ENCODE data around the gene PPAN. TPM values are rescaled to one million over a fixed set of nuclear protein-coding genes. Genes with fewer than 3 reads are reported as not detected.

The PPAN gene
- total RNA-seq, 5 donors from 2014 or later (not counting 1 experiment from before 2014, with no cell fraction given): 89.3 to 140 (median 123) TPM

DNA sequence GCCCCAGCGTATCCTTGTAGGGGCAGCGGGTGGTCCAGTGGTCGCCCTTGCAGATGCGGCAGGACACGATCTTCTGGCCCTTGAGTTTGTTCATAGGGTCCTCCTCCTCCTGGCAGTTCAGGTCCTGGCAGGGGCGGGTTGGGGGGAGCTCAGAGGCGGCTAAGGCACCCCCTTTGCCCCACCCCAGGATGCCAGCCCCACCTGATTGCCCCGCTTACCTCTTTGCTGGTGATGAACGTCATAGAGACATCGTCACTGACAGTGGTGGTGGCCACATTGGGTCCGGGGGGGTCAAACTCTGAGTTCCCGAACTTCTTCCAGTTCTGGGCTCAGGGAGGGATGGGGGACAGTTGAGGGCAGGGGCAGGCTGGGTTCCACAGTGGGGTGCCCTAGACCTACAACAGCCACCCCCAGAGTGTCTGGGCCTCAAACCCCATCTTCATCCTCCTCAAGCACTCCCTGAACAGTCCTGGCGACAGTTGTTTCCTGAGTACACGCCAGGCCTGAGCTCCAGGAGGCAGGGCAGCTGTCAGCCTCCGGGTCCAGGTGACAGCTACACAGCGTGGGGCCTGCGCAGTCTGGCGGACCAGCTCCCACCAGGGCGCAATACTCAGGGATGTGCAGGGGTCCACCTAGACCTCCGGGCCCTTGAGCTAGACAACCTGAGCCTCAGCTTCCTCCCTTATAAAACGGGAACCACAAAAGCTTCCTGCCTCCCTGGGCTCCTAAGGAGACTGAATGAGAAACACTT lies 10.9 kb downstream of the PPAN start:
- peak overlapping the region in 1 of 3 donors; percentile 18 for H3K4me3 Mint-ChIP-seq
- no peak for DNase-seq
- no peaks in the 10 kb centered on the region for H3K27me3 Mint-ChIP-seq
- ATAC-seq (replicated peaks in 1 of 4): no peak
- H3K36me3 ChIP-seq (ENCODE audit: control insufficient read depth in 2 of 2, extremely low read depth in 1 of 2, insufficient read depth in 1 of 2, low read length in 1 of 2): peaks cover 20 to 51% of the 10 kb centered on the region in 2 donors
- peaks cover 12 to 79% of the 10 kb centered on the region in 2 experiments for H3K4me1 ChIP-seq (ENCODE audit: control insufficient read depth in 1 of 2, extremely low read depth in 1 of 2, insufficient read depth in 2 of 2, low read length in 2 of 2)
- ChIA-PET CTCF (interaction anchor here (0.6 to 2.1 kb wide), 5 partner anchors 9 to 142 kb away, joined by 3 to 5 read pairs (median 3); partner anchors contain the start of gene PPAN (in 1 of the 2)), POLR2A (no interaction called here)
- H3K27ac ChIP-seq (ENCODE audit: low read length): no peak overlapping the region
- no peak overlapping the region for H3K4me3 ChIP-seq (ENCODE audit: control insufficient read depth in 1 of 2, extremely low read depth in 1 of 2, low read length in 1 of 2)
- H3K9me3 Mint-ChIP-seq: no peaks in the 10 kb centered on the region
- H3K9me3 ChIP-seq: no peaks in the 10 kb centered on the region
- no peaks in the 10 kb centered on the region for H3K27me3 ChIP-seq (replicated peaks in 1 of 2; ENCODE audit: control insufficient read depth in 2 of 2, extremely low read depth in 1 of 2, insufficient read depth in 2 of 2, low read length in 1 of 2)
- peak overlapping the region in 1 of 2 donors; percentile 48 for H3K27ac Mint-ChIP-seq
- peaks cover 23% of the 10 kb centered on the region for H3K36me3 Mint-ChIP-seq
- WGBS (ENCODE audit: insufficient coverage): 91% methylated on average over 14 of the region's 21 CpGs
- H3K4me1 Mint-ChIP-seq: peaks cover 35 to 51% (median 44%) of the 10 kb centered on the region in 3 donors

DNA sequence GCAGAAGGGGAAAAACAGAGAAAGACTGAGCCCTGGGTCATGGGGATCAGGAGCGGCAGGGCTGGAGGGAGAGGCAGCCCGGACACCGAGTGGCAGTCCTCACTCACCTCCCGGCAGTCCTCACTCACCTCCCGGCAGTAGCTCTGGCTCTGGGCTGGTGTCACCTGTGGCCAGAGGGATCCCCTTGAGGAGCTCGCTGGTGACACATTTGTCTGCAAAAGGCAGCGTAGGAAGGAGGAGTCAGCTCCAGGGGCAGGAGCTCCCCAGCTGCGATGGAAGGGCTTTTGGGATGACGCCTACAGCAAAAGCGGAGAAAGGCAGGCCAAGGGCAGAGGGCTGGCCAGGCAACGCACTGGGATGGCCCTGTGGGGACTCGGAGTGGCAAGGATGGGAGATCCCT lies 12.8 kb downstream of the PPAN start:
- ATAC-seq (replicated peaks in 1 of 4): no peak

DNA sequence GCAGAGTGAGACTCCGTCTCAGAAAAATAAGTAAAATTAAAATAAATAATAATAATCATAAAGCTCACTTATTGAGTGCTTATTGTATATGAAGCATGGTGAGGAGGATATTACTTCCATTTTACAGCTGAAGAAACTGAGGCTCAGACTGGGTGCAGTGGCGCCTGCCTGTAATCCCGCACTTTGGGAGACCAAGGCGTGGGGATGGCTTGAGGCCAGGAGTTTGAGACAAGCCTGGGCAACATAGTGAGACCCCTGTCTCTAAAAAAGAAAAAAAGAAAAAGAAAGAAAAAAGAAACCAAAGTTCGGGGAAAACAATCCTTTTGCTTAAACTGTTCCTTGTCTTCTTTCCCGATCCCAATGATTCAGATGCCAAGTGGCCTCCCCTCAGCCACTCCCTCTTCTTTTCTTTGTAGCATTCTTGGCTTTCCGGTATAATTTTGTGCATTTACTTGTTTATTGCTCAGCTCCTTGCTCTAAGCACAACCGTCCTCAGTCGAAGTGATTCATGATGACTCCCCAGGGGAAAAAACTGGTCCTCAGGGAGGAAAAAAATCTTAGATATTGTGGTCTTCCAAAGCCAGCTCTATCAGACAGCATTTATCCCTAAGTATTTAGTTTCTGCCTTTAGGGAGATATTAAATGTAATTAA lies 14.5 kb downstream of the PPAN start:
- Mint-ChIP-seq H3K4me1 (peaks cover 22 to 29% (median 28%) of the 10 kb centered on the region in 3 donors), H3K9me3 (no peaks in the 10 kb centered on the region), H3K36me3 (peaks cover 18% of the 10 kb centered on the region), H3K27ac (no peak overlapping the region), H3K27me3 (no peaks in the 10 kb centered on the region), H3K4me3 (peak overlapping the region in 1 of 3 donors; percentile 28)
- CTCF ChIA-PET: interaction anchor here (0.5 to 1.1 kb wide), 5 partner anchors 17 to 750 kb away, joined by 3 to 8 read pairs (median 4); no protein-coding TSS in a partner anchor
- WGBS (ENCODE audit: insufficient coverage): 96% methylated on average over 5 of the region's 9 CpGs
- no peak overlapping the region for H3K27ac ChIP-seq (ENCODE audit: low read length)
- no peak for ATAC-seq (replicated peaks in 1 of 4)
- POLR2A ChIA-PET: interaction anchor here (0.5 to 0.7 kb wide), 2 partner anchors 18 to 1426 kb away, joined by 3 to 5 read pairs; no protein-coding TSS in a partner anchor
- no peaks in the 10 kb centered on the region for H3K9me3 ChIP-seq
- peaks cover 10 to 45% of the 10 kb centered on the region in 2 experiments for H3K4me1 ChIP-seq (ENCODE audit: control insufficient read depth in 1 of 2, extremely low read depth in 1 of 2, insufficient read depth in 2 of 2, low read length in 2 of 2)
- H3K27me3 ChIP-seq (replicated peaks in 1 of 2; ENCODE audit: control insufficient read depth in 2 of 2, extremely low read depth in 1 of 2, insufficient read depth in 2 of 2, low read length in 1 of 2): no peaks in the 10 kb centered on the region
- DNase-seq: no peak
- peaks cover 17 to 33% of the 10 kb centered on the region in 2 donors for H3K36me3 ChIP-seq (ENCODE audit: control insufficient read depth in 2 of 2, extremely low read depth in 1 of 2, insufficient read depth in 1 of 2, low read length in 1 of 2)
- H3K4me3 ChIP-seq (ENCODE audit: control insufficient read depth in 1 of 2, extremely low read depth in 1 of 2, low read length in 1 of 2): no peak overlapping the region

More for the DNA sequence above, 12.8 kb downstream of the PPAN start:
- Mint-ChIP-seq H3K4me3 (peak overlapping the region; percentile 89 to 91 (median 90)), H3K27me3 (no peaks in the 10 kb centered on the region), H3K27ac (peak overlapping the region; percentile 87 to 92), H3K36me3 (peaks cover 23% of the 10 kb centered on the region), H3K4me1 (peaks cover 22 to 32% (median 30%) of the 10 kb centered on the region in 3 donors), H3K9me3 (no peaks in the 10 kb centered on the region)
- Histone ChIP-seq H3K4me1 (ENCODE audit: control insufficient read depth in 1 of 2, extremely low read depth in 1 of 2, insufficient read depth in 2 of 2, low read length in 2 of 2) (peaks cover 10 to 60% of the 10 kb centered on the region in 2 experiments), H3K27ac (ENCODE audit: low read length) (peak overlapping the region; percentile 25), H3K4me3 (ENCODE audit: control insufficient read depth in 1 of 2, extremely low read depth in 1 of 2, low read length in 1 of 2) (peak overlapping the region; percentile 72 to 97), H3K36me3 (ENCODE audit: control insufficient read depth in 2 of 2, extremely low read depth in 1 of 2, insufficient read depth in 1 of 2, low read length in 1 of 2) (peaks cover 18 to 48% of the 10 kb centered on the region in 2 donors), H3K9me3 (no peaks in the 10 kb centered on the region), H3K27me3 (replicated peaks in 1 of 2; ENCODE audit: control insufficient read depth in 2 of 2, extremely low read depth in 1 of 2, insufficient read depth in 2 of 2, low read length in 1 of 2) (no peaks in the 10 kb centered on the region)
- WGBS (ENCODE audit: insufficient coverage): 54% methylated on average over 11 of the region's 12 CpGs
- ChIA-PET CTCF (interaction anchor here in 1 of 2 donors (0.7 kb wide), 1 partner anchor 15 kb away, joined by 3 read pairs; no protein-coding TSS in a partner anchor), POLR2A (no interaction called here)
- no peak for DNase-seq

DNA sequence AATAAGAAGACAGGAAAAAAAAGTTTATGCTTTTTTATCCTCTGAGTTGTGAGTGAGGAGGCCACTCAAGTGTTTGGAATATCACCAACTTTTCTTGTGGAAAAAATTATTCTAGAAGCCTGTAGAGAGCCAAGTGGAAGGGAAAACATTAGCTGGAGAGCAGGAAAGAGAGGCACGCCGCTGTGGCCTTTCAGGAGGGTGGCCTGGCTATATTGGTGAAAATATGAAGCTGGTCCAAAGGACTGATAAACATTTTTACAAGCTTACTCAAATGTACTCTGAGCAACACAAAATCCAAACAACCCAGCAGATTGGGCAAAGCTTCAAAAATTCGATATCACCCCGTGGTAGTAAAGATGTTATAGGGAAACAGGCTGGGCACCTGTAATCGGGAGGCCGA lies 15.9 kb downstream of the PPAN start:
- Histone ChIP-seq H3K27me3 (replicated peaks in 1 of 2; ENCODE audit: control insufficient read depth in 2 of 2, extremely low read depth in 1 of 2, insufficient read depth in 2 of 2, low read length in 1 of 2) (no peaks in the 10 kb centered on the region), H3K4me1 (ENCODE audit: control insufficient read depth in 1 of 2, extremely low read depth in 1 of 2, insufficient read depth in 2 of 2, low read length in 2 of 2) (peaks cover 10 to 31% of the 10 kb centered on the region in 2 experiments), H3K27ac (ENCODE audit: low read length) (no peak overlapping the region), H3K4me3 (ENCODE audit: control insufficient read depth in 1 of 2, extremely low read depth in 1 of 2, low read length in 1 of 2) (no peak overlapping the region), H3K36me3 (ENCODE audit: control insufficient read depth in 2 of 2, extremely low read depth in 1 of 2, insufficient read depth in 1 of 2, low read length in 1 of 2) (peaks cover 4 to 24% of the 10 kb centered on the region in 2 donors), H3K9me3 (no peaks in the 10 kb centered on the region)
- CTCF ChIA-PET: interaction anchor here (0.6 to 0.8 kb wide), 5 partner anchors 21 to 965 kb away, joined by 3 to 12 read pairs (median 6); no protein-coding TSS in a partner anchor
- no CpG with 5 or more reads among the region's 6 CpGs for WGBS (ENCODE audit: insufficient coverage)
- no peaks in the 10 kb centered on the region for H3K27me3 Mint-ChIP-seq
- peaks cover 12 to 22% (median 21%) of the 10 kb centered on the region in 3 donors for H3K4me1 Mint-ChIP-seq
- no peak overlapping the region for H3K27ac Mint-ChIP-seq
- H3K9me3 Mint-ChIP-seq: no peaks in the 10 kb centered on the region
- ATAC-seq (replicated peaks in 1 of 4) (no peak), DNase-seq (no peak)
- POLR2A ChIA-PET: no interaction called here
- peaks cover 7% of the 10 kb centered on the region for H3K36me3 Mint-ChIP-seq
- no peak overlapping the region for H3K4me3 Mint-ChIP-seq

DNA sequence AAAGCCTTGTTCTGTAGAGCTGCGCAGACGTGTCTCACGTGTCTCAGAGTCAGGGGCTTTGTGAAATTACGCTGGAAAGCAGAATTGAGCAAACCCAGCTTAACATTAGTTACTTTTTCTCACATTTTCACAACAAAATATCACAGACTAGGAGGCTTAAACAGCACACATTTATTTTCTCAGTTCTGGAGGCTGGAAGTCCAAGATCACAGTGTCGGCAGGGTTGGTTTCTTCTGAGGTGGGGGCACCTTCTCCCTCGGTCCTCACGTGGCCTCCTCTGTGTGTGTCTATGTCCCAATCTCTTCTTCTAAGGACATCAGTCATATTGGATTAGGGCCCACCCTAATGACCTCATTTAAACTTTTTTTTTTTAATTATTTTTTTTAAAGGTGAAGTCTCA lies 18.3 kb downstream of the PPAN start:
- Mint-ChIP-seq H3K4me3 (no peak overlapping the region), H3K27me3 (no peaks in the 10 kb centered on the region), H3K36me3 (peaks cover 4% of the 10 kb centered on the region), H3K9me3 (no peaks in the 10 kb centered on the region), H3K4me1 (peaks cover 6 to 9% (median 8%) of the 10 kb centered on the region in 3 donors), H3K27ac (no peak overlapping the region)
- H3K27ac ChIP-seq (ENCODE audit: low read length): no peak overlapping the region
- DNase-seq (no peak), ATAC-seq (replicated peaks in 1 of 4) (no peak)
- H3K27me3 ChIP-seq (replicated peaks in 1 of 2; ENCODE audit: control insufficient read depth in 2 of 2, extremely low read depth in 1 of 2, insufficient read depth in 2 of 2, low read length in 1 of 2): no peaks in the 10 kb centered on the region
- ChIA-PET CTCF (no interaction called here), POLR2A (interaction anchor here in 1 of 2 donors (0.6 kb wide), 1 partner anchor 58 kb away, joined by 3 read pairs; no protein-coding TSS in a partner anchor)
- no peaks in the 10 kb centered on the region for H3K9me3 ChIP-seq
- H3K36me3 ChIP-seq (ENCODE audit: control insufficient read depth in 2 of 2, extremely low read depth in 1 of 2, insufficient read depth in 1 of 2, low read length in 1 of 2): peaks cover 4 to 8% of the 10 kb centered on the region in 2 donors
- 85% methylated on average over 3 of the region's 7 CpGs for WGBS (ENCODE audit: insufficient coverage)
- peaks cover 0 to 8% of the 10 kb centered on the region in 2 experiments for H3K4me1 ChIP-seq (ENCODE audit: control insufficient read depth in 1 of 2, extremely low read depth in 1 of 2, insufficient read depth in 2 of 2, low read length in 2 of 2)
- no peak overlapping the region for H3K4me3 ChIP-seq (ENCODE audit: control insufficient read depth in 1 of 2, extremely low read depth in 1 of 2, low read length in 1 of 2)

DNA sequence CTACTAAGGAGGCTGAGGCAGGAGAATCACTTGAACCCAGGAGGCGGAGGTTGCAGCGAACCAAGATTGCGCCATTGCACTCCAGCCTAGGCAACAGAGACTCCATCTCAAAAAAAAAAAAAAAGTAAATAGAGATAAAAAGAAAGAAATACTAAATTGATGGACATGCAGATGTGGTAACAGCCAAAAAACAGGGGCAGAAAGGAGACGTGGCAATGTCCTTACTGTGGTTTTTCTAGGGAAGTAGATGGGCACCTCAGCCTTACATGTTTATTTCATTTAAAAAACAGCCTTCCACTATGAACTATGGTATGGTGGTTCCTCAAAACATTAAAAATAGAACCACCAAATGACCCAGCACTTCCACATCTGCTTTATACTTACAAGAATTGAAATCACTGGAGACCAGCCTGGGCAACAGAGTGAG lies 20.1 kb downstream of the PPAN start:
- no peak overlapping the region for H3K27ac Mint-ChIP-seq
- peaks cover 7 to 12% of the 10 kb centered on the region in 2 donors for H3K36me3 ChIP-seq (ENCODE audit: control insufficient read depth in 2 of 2, extremely low read depth in 1 of 2, insufficient read depth in 1 of 2, low read length in 1 of 2)
- H3K4me3 ChIP-seq (ENCODE audit: control insufficient read depth in 1 of 2, extremely low read depth in 1 of 2, low read length in 1 of 2): no peak overlapping the region
- H3K27ac ChIP-seq (ENCODE audit: low read length): no peak overlapping the region
- H3K27me3 ChIP-seq (replicated peaks in 1 of 2; ENCODE audit: control insufficient read depth in 2 of 2, extremely low read depth in 1 of 2, insufficient read depth in 2 of 2, low read length in 1 of 2): no peaks in the 10 kb centered on the region
- no peaks in the 10 kb centered on the region for H3K4me1 Mint-ChIP-seq
- no peaks in the 10 kb centered on the region for H3K27me3 Mint-ChIP-seq
- ChIA-PET POLR2A (no interaction called here), CTCF (no interaction called here)
- no peak for DNase-seq
- no peak overlapping the region for H3K4me3 Mint-ChIP-seq
- H3K36me3 Mint-ChIP-seq: peaks cover 8% of the 10 kb centered on the region
- ATAC-seq (replicated peaks in 1 of 4): no peak
- WGBS (ENCODE audit: insufficient coverage): no CpG with 5 or more reads among the region's 4 CpGs
- no peaks in the 10 kb centered on the region for H3K9me3 Mint-ChIP-seq
- H3K4me1 ChIP-seq (ENCODE audit: control insufficient read depth in 1 of 2, extremely low read depth in 1 of 2, insufficient read depth in 2 of 2, low read length in 2 of 2): no peaks in the 10 kb centered on the region
- H3K9me3 ChIP-seq: no peaks in the 10 kb centered on the region

All from T-cell (primary cell).